ENCODE results near the gene PADI3. TPM values are rescaled to one million over a fixed set of nuclear protein-coding genes. Genes with fewer than 3 reads are reported as not detected.

PADI3 gene
- polyA plus RNA-seq, 1 donor (not counting 4 experiments of a cell fraction or from before 2014, with no cell fraction given): 6.1 TPM

DNA sequence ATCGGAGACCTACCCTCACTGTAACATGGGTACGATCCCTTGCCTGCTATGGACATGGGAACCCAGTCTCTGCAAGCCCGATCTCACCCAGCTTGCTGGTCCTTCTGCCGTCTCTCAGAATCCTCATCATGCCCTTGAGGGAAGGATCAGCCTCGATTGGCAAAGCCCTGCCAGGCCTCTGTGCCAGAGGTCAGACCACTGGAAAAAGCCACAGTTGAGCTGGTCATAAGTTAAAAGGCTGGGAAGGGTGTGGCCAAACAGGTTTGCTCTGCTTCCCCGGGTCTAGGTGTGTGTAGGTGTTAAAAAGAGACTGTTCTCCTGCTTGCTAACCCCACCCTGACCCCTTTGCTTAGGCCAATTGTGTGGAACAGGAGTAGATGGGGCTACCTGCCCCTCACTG, 19.5 kb upstream of the PADI3 start:
- Histone ChIP-seq H3K4me1 (ENCODE audit: control insufficient read depth, extremely low read depth, insufficient read depth, low read length) (peaks cover 30% of the 10 kb centered on the region), H3K79me2 (ENCODE audit: control insufficient read depth, insufficient read depth, low read length) (no peaks in the 10 kb centered on the region), H4K20me1 (ENCODE audit: control insufficient read depth, extremely low read depth, insufficient read depth, low read length) (no peaks in the 10 kb centered on the region), H3K4me2 (ENCODE audit: control insufficient read depth, extremely low read depth, insufficient read depth, low read depth, low read length) (no peak overlapping the region), H3K36me3 (ENCODE audit: control insufficient read depth in 2 of 2, extremely low read depth in 1 of 2, insufficient read depth in 2 of 2, low read length in 2 of 2) (no peaks in the 10 kb centered on the region), H3K9ac (ENCODE audit: control insufficient read depth, extremely low read depth, insufficient read depth, low read length) (no peak overlapping the region), H3K4me3 (ENCODE audit: control insufficient read depth in 2 of 3, extremely low read depth in 1 of 3, insufficient read depth in 2 of 3, low read depth in 1 of 3, low read length in 3 of 3) (no peak overlapping the region), H2AFZ (ENCODE audit: control insufficient read depth, low read length) (no peak overlapping the region), H3K27me3 (ENCODE audit: control insufficient read depth, extremely low read depth, insufficient read depth, low read length) (no peaks in the 10 kb centered on the region), H3K9me3 (ENCODE audit: control insufficient read depth, low read depth, low read length) (no peaks in the 10 kb centered on the region), H3K9me1 (ENCODE audit: control insufficient read depth, extremely low read depth, insufficient read depth, low read length) (no peaks in the 10 kb centered on the region), H3K27ac (ENCODE audit: control insufficient read depth, insufficient read depth, low read length) (no peak overlapping the region)
- FAIRE-seq (no peak), DNase-seq (ENCODE audit: low read depth, low spot score) (no peak)
- dilution Hi-C loops (cut with MboI; ENCODE audit: extremely low pct_ligation_motif_present, low sequenced_read_pairs): no loop called here
- no peak for TF ChIP-seq EZH2 (IDR thresholded peaks at IDR 0.05; ENCODE audit: low read length)
- no peak for TF ChIP-seq CTCF (optimal IDR thresholded peaks at IDR 0.05 in 1 of 3, IDR thresholded peaks at IDR 0.05 in 1 of 3, conservative IDR thresholded peaks at IDR 0.05 in 1 of 3; ENCODE audit: extremely low read depth in 1 of 3, insufficient read depth in 2 of 3, low read length in 3 of 3)

DNA sequence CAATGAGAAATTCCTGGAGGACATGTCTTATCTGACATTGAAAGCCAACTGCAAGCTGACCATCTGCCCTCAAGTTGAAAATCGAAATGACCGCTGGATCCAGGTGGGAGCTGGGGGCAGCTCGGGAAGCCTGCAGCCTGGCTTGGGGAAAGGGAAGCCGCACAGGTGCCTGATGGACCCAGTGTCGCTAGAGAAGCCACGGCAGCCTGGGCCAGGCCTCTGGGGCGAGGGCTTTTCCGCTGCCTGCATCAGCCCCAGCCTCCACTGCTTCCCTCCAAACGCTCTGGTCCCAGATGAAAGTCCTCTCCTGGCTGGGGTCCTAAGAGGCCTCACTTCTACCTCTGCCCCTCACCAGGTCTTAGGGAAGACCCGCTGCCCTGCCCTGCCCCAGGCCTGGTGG, 18.8 kb upstream of the PADI3 start:
- Histone ChIP-seq H3K4me2 (ENCODE audit: control insufficient read depth, extremely low read depth, insufficient read depth, low read depth, low read length) (no peak overlapping the region), H3K9me3 (ENCODE audit: control insufficient read depth, low read depth, low read length) (no peaks in the 10 kb centered on the region), H3K9ac (ENCODE audit: control insufficient read depth, extremely low read depth, insufficient read depth, low read length) (no peak overlapping the region), H2AFZ (ENCODE audit: control insufficient read depth, low read length) (no peak overlapping the region), H3K4me3 (ENCODE audit: control insufficient read depth in 2 of 3, extremely low read depth in 1 of 3, insufficient read depth in 2 of 3, low read depth in 1 of 3, low read length in 3 of 3) (no peak overlapping the region), H3K27ac (ENCODE audit: control insufficient read depth, insufficient read depth, low read length) (no peak overlapping the region), H3K27me3 (ENCODE audit: control insufficient read depth, extremely low read depth, insufficient read depth, low read length) (no peaks in the 10 kb centered on the region), H3K9me1 (ENCODE audit: control insufficient read depth, extremely low read depth, insufficient read depth, low read length) (no peaks in the 10 kb centered on the region), H3K36me3 (ENCODE audit: control insufficient read depth in 2 of 2, extremely low read depth in 1 of 2, insufficient read depth in 2 of 2, low read length in 2 of 2) (no peaks in the 10 kb centered on the region), H3K79me2 (ENCODE audit: control insufficient read depth, insufficient read depth, low read length) (no peaks in the 10 kb centered on the region), H3K4me1 (ENCODE audit: control insufficient read depth, extremely low read depth, insufficient read depth, low read length) (peaks cover 35% of the 10 kb centered on the region), H4K20me1 (ENCODE audit: control insufficient read depth, extremely low read depth, insufficient read depth, low read length) (no peaks in the 10 kb centered on the region)
- FAIRE-seq (no peak), DNase-seq (ENCODE audit: low read depth, low spot score) (no peak)
- dilution Hi-C loops (cut with MboI; ENCODE audit: extremely low pct_ligation_motif_present, low sequenced_read_pairs): no loop called here
- TF ChIP-seq EZH2 (IDR thresholded peaks at IDR 0.05; ENCODE audit: low read length) (no peak), CTCF (optimal IDR thresholded peaks at IDR 0.05 in 1 of 3, IDR thresholded peaks at IDR 0.05 in 1 of 3, conservative IDR thresholded peaks at IDR 0.05 in 1 of 3; ENCODE audit: extremely low read depth in 1 of 3, insufficient read depth in 2 of 3, low read length in 3 of 3) (no peak)
